Esophagus squamous epithelium (tissue), 5 donors: ENCODE measurements around the gene MYO16. TPM values are rescaled to one million over a fixed set of nuclear protein-coding genes. Genes with fewer than 3 reads are reported as not detected.

ENCODE experiments used
- DNase-seq: peaks from one replicate; lab custom pipeline; 2025; lab: John Stamatoyannopoulos, UW
- H3K27ac ChIP-seq, 4 donors: fragments of 200-600 bp; sonication (generic); one replicate each; pipeline ENCODE4 v1.5.1; 2016 to 2019; ENCODE audit warnings: mild to moderate bottlenecking in 1 of 4
- H3K27me3 ChIP-seq, 4 donors: fragments of 200-600 bp; sonication (generic); 1 replicate in 3 of 4; 2 replicates in 1 of 4; pipeline versions ENCODE4 v1.5.1 to v1.6.0; 2017 to 2021; ENCODE audit warnings: antibody characterized with exemption in 1 of 4
- H3K36me3 ChIP-seq, 3 donors: fragments of 200-600 bp; sonication (generic); one replicate each; pipeline ENCODE4 v1.5.1; 2016 to 2019
- H3K4me1 ChIP-seq, 3 donors: fragments of 200-600 bp; sonication (generic); one replicate each; pipeline ENCODE4 v1.5.1; 2017 to 2019
- H3K4me3 ChIP-seq, 4 donors: fragments of 200-600 bp; sonication (generic); 1 replicate in 3 of 4; 2 replicates in 1 of 4; pipeline ENCODE4 v1.5.1; 2016 to 2019; ENCODE audit warnings: mild to moderate bottlenecking in 2 of 4, moderate library complexity in 1 of 4
- H3K9me3 ChIP-seq, 3 donors: fragments of 200-600 bp; sonication (generic); one replicate each; pipeline ENCODE4 v1.5.1; 2016 to 2019
- CTCF ChIP-seq, 6 experiments: fragments of 450-650 bp in 4 of 6; fragments of 200-600 bp in 2 of 6; sonication (generic) in 2 of 6; IDR thresholded peaks; one replicate each; pipeline ENCODE4 v1.5.1; 2016 to 2019; ENCODE audit warnings: antibody characterized with exemption in 6 of 6, mild to moderate bottlenecking in 4 of 6, moderate library complexity in 4 of 6
- POLR2A ChIP-seq, 4 donors: fragments of 450-650 bp; IDR thresholded peaks; one replicate each; pipeline ENCODE4 v1.6.1; 2017; ENCODE audit warnings: antibody characterized with exemption in 4 of 4, mild to moderate bottlenecking in 4 of 4, moderate library complexity in 3 of 4
- WGBS, 2 donors: methylation state at CpG; one replicate each; pipeline ENCODE4 v1.1.5; 2018; 5-methylcytosine and 5-hydroxymethylcytosine counted together
- intact Hi-C: fragments of 100-400 bp; cut with DNase I; formaldehyde crosslinking; loops from one replicate; pipeline ENCODE4 v1.15.0; 2022
- total RNA-seq, 4 donors: library from RNA; depleted of rRNA; stranded (reverse); fragments of >200 nt; gene quantifications; one replicate each; pipeline ENCODE4 v1.1.0, GENCODE V29; 2016
- donor health status: DM: yes; HTN: yes; CAD: no.

The MYO16 gene
- total RNA-seq, 4 donors from 2014 or later = 0.09 to 2.1 TPM; not detected in 2

DNA sequence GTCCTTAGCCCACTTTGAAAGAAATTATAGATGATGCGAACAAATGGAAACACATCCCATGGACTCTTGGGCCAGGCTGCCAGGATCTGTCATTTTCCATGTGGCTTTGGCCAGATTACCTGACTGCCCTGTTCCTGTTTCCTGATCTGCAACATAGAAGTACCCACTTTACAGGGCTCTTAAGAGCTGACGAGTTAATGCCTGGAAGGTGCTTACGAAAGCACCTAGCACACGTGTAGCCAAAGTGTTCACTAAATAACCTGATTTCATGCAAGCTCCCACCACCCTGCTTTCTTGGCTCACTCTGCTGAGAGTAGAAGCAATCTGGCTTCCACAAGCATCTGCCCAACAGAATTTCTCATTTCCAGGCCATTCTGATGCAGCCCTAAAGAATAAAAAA lies 575.2 kb downstream of the MYO16 start:
- H3K4me1 ChIP-seq = no peaks in the 10 kb centered on the region
- H3K4me3 ChIP-seq = no peak overlapping the region
- H3K36me3 ChIP-seq = no peaks in the 10 kb centered on the region
- DNase-seq = no peak
- H3K27ac ChIP-seq = no peak overlapping the region
- intact Hi-C loops = no loop called here
- WGBS, 2 donors = 80 to 91% methylated on average over 4 of the region's 4 CpGs
- no peak for TF ChIP-seq POLR2A (IDR thresholded peaks at IDR 0.05)
- no peak for TF ChIP-seq CTCF (IDR thresholded peaks at IDR 0.05)
- H3K27me3 ChIP-seq = no peaks in the 10 kb centered on the region
- no peaks in the 10 kb centered on the region for H3K9me3 ChIP-seq

DNA sequence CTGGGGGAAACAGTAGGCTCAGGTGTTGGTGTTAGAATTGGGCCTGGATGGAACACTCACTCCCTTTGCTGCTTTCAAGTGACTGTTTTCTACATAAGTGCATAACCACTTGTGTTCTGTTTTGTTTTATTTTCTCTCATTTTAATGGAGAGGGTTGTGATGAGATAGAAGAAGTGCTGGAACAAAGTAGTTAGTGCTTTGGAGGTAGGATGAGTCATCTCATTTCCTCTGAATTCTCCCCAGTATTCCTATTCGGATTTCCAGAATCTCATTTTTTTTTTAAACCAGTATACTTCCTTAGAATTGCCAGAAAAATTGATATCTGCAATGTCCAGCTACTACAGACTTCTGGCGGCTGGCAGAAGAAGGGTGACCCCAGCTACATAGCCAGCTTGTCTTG lies 575.9 kb downstream of the MYO16 start:
- no peak for TF ChIP-seq POLR2A (IDR thresholded peaks at IDR 0.05)
- TF ChIP-seq CTCF (IDR thresholded peaks at IDR 0.05) = no peak
- Histone ChIP-seq H3K27ac (no peak overlapping the region), H3K4me3 (no peak overlapping the region), H3K9me3 (no peaks in the 10 kb centered on the region), H3K27me3 (no peaks in the 10 kb centered on the region), H3K36me3 (no peaks in the 10 kb centered on the region), H3K4me1 (no peaks in the 10 kb centered on the region)
- no peak for DNase-seq
- WGBS, 2 donors = 59 to 73% methylated on average over 2 of the region's 2 CpGs
- intact Hi-C loops = no loop called here

DNA sequence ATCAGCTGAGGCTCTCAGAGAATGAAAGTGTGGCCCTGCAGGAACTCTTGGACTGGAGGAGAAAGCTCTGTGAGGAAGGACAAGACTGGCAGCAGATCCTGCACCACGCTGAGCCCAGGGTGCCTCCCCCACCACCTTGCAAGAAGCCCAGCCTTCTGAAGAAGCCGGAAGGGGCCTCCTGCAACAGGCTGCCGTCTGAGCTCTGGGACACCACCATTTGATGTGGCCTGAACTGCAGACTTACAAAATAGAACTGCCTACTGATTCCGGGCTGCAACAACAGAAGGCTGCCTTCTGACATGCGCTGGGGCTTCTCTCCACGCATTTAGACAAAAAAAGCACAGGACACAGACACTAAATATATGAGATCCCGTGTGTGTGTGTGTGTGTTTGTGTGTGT lies 577.2 kb downstream of the MYO16 start:
- no peak for TF ChIP-seq CTCF (IDR thresholded peaks at IDR 0.05)
- TF ChIP-seq POLR2A (IDR thresholded peaks at IDR 0.05) = no peak
- Histone ChIP-seq H3K27me3 (no peaks in the 10 kb centered on the region), H3K4me1 (no peaks in the 10 kb centered on the region), H3K36me3 (no peaks in the 10 kb centered on the region), H3K9me3 (no peaks in the 10 kb centered on the region), H3K27ac (no peak overlapping the region), H3K4me3 (no peak overlapping the region)
- intact Hi-C loops = no loop called here
- 74 to 87% methylated on average over 5 to 7 of the region's 7 CpGs for WGBS, 2 donors
- DNase-seq = no peak

- no peaks in the 10 kb centered on the region for H3K36me3 ChIP-seq
- no peak overlapping the region for H3K4me3 ChIP-seq
- no peak overlapping the region for H3K27ac ChIP-seq
- WGBS, 2 donors = 94 to 96% methylated on average over 12 of the region's 12 CpGs
- TF ChIP-seq CTCF (IDR thresholded peaks at IDR 0.05) = no peak
- TF ChIP-seq POLR2A (IDR thresholded peaks at IDR 0.05) = no peak
- H3K4me1 ChIP-seq = no peaks in the 10 kb centered on the region
- intact Hi-C loops = no loop called here
- no peaks in the 10 kb centered on the region for H3K27me3 ChIP-seq
- DNase-seq = no peak
- no peaks in the 10 kb centered on the region for H3K9me3 ChIP-seq
These were observed 578.2 kb downstream of the MYO16 start for GRCh38 chr13:109207622-109208021.

GRCh38 chr13:109208522-109208921 lies 579.1 kb downstream of the MYO16 start:
- no peak for DNase-seq
- Histone ChIP-seq H3K27me3 (no peaks in the 10 kb centered on the region), H3K9me3 (no peaks in the 10 kb centered on the region), H3K4me1 (no peaks in the 10 kb centered on the region), H3K27ac (no peak overlapping the region), H3K4me3 (no peak overlapping the region), H3K36me3 (no peaks in the 10 kb centered on the region)
- WGBS, 2 donors = 76 to 83% methylated on average over 5 of the region's 5 CpGs
- TF ChIP-seq CTCF (IDR thresholded peaks at IDR 0.05) = no peak
- TF ChIP-seq POLR2A (IDR thresholded peaks at IDR 0.05) = no peak
- intact Hi-C loops = no loop called here
